PFSK-1 (cell line): ENCODE measurements around the gene CTAGE9.

Experiments
- FOXP2 ChIP-seq: optimal IDR thresholded peaks from 2 replicates; pipeline ENCODE3; 2011; ENCODE audit warnings: borderline replicate concordance, control low read depth, inconsistent platforms; ENCODE audit not compliant: insufficient read depth; ENCODE audit errors: extremely low read length, extremely low read depth
- POLR2AphosphoS5 ChIP-seq: IDR thresholded peaks from 2 replicates; pipeline ENCODE4 v1.6.1; 2012; ENCODE audit warnings: low read depth, mild to moderate bottlenecking, control low read depth, low read length, moderate library complexity
- REST ChIP-seq, 2 experiments: IDR thresholded peaks; 2 replicates each; pipeline versions ENCODE4 v1.6.1 to v1.8.0; 2011 to 2012; ENCODE audit warnings: low read depth in 2 of 2, low read length in 2 of 2, control low read depth in 1 of 2, inconsistent platforms in 1 of 2, mild to moderate bottlenecking in 1 of 2, moderate library complexity in 1 of 2; ENCODE audit not compliant: insufficient read depth in 1 of 2
- SIN3A ChIP-seq: IDR thresholded peaks from 2 replicates; pipeline ENCODE4 v1.6.1; 2012; ENCODE audit warnings: mild to moderate bottlenecking, low read length, moderate library complexity, borderline replicate concordance; ENCODE audit not compliant: insufficient read depth
- TAF1 ChIP-seq: IDR thresholded peaks from 2 replicates; pipeline ENCODE4 v1.6.1; 2012; ENCODE audit warnings: low read length, control low read depth, borderline replicate concordance; ENCODE audit not compliant: insufficient read depth

Gene CTAGE9

GRCh38 chr6:131728296-131728939, 17.6 kb upstream of the CTAGE9 start:
- TF ChIP-seq TAF1 (no peak), SIN3A (no peak), REST (IDR thresholded peaks at IDR 0.05; ENCODE audit: insufficient read depth in 1 of 2, low read depth in 2 of 2, low read length in 2 of 2) (no peak), FOXP2 (no peak), POLR2AphosphoS5 (no peak)

GRCh38 chr6:131727868-131728267, 17.1 kb upstream of the CTAGE9 start:
- TF ChIP-seq SIN3A = no peak
- TF ChIP-seq TAF1 = no peak
- no peak for TF ChIP-seq POLR2AphosphoS5
- TF ChIP-seq REST (IDR thresholded peaks at IDR 0.05; ENCODE audit: insufficient read depth in 1 of 2, low read depth in 2 of 2, low read length in 2 of 2) = no peak
- TF ChIP-seq FOXP2 = no peak

- no peak for TF ChIP-seq SIN3A
- TF ChIP-seq REST (IDR thresholded peaks at IDR 0.05; ENCODE audit: insufficient read depth in 1 of 2, low read depth in 2 of 2, low read length in 2 of 2) = no peak
- TF ChIP-seq POLR2AphosphoS5 = no peak
Observed at GRCh38 chr6:131727467-131727866, 16.6 kb upstream of the CTAGE9 start.

- TF ChIP-seq SIN3A = no peak
- TF ChIP-seq TAF1 = no peak
- no peak for TF ChIP-seq POLR2AphosphoS5
- TF ChIP-seq FOXP2 = no peak
- no peak for TF ChIP-seq REST (IDR thresholded peaks at IDR 0.05; ENCODE audit: insufficient read depth in 1 of 2, low read depth in 2 of 2, low read length in 2 of 2)
Observed at GRCh38 chr6:131724114-131724513, 13.3 kb upstream of the CTAGE9 start.

GRCh38 chr6:131721161-131721560, 10.3 kb upstream of the CTAGE9 start:
- TF ChIP-seq TAF1 (no peak), SIN3A (no peak), POLR2AphosphoS5 (no peak), FOXP2 (no peak), REST (IDR thresholded peaks at IDR 0.05; ENCODE audit: insufficient read depth in 1 of 2, low read depth in 2 of 2, low read length in 2 of 2) (no peak)
